Measurements from ENCODE around the gene FCHSD2.

- no peak for TF ChIP-seq POLR2AphosphoS5 (IDR thresholded peaks at IDR 0.05)
- TF ChIP-seq CTCF (IDR thresholded peaks at IDR 0.05): no peak
- TF ChIP-seq POLR2A (IDR thresholded peaks at IDR 0.05): no peak
Measured at GRCh38 chr11:73171436-73172161, 29.5 kb upstream of the FCHSD2 start.

All from suprapubic skin (tissue), 4 donors.